ENCODE measurements around the gene MMADHC.

DNA sequence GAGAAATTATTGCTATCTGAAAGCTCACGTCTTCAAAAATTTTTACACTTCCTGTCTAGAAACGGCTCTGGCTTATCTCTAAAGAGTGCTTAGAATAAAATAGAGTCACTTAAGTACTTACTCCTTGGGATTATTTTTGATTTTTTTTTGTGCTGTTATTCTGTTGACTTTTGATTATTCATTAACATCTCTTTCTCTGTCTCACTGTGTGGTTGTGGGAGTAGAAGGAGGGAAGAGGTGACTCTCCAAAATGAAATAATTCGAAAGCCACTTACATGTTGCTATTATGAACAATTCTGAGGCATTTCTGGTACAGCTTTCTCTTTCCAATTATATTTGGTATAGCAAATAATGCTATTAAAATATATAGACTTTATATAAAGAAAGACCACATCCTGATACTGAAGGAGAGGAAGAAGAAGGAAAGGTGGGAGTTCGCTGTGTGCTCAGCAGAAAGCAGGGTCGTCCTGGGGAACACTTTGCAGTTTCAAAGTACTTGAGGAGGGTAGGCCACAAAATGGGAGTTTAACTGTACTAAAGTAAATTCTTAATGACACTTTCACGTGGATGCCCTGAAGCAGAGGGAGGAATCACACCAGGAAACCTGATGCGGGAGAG lies 9.6 kb upstream of the MMADHC start:
- TF ChIP-seq TAF7 (tag; IDR thresholded peaks at IDR 0.05): no peak
- TF ChIP-seq ZNF354B (CRISPR knock-in tag; IDR thresholded peaks at IDR 0.05): no peak
- no peak for TF ChIP-seq RFX5 (IDR thresholded peaks at IDR 0.05; ENCODE audit: low read depth, low read length)
- TF ChIP-seq RFX1 (IDR thresholded peaks at IDR 0.05): no peak
- no peak for TF ChIP-seq RAD51 (IDR thresholded peaks at IDR 0.05; ENCODE audit: borderline replicate concordance, low read depth)
- no peak for TF ChIP-seq POLR2A (conservative IDR thresholded peaks at IDR 0.05)
- no peak for TF ChIP-seq GTF2F1 (IDR thresholded peaks at IDR 0.05; ENCODE audit: low read depth, low read length)
- no peak for TF ChIP-seq CCAR2 (IDR thresholded peaks at IDR 0.05; ENCODE audit: low read depth, low read length)
- no peak for TF ChIP-seq TAF1 (IDR thresholded peaks at IDR 0.05; ENCODE audit: control insufficient read depth, extremely low read depth, insufficient read depth, low read length, severe bottlenecking)
- TF ChIP-seq CAMTA2 (CRISPR knock-in tag; conservative IDR thresholded peaks at IDR 0.05): no peak
- no peak for TF ChIP-seq ZNF23 (CRISPR knock-in tag; IDR thresholded peaks at IDR 0.05)
- TF ChIP-seq, protein P1, sequence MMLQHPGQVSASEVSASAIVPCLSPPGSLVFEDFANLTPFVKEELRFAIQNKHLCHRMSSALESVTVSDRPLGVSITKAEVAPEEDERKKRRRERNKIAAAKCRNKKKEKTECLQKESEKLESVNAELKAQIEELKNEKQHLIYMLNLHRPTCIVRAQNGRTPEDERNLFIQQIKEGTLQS (IDR thresholded peaks at IDR 0.05): no peak
- TF ChIP-seq, protein P1 (CRISPR knock-in tag; conservative IDR thresholded peaks at IDR 0.05): no peak
- no peak for TF ChIP-seq MYC (IDR thresholded peaks at IDR 0.05; ENCODE audit: low read depth, low read length)
- no peak for TF ChIP-seq MYC (CRISPR knock-in tag; IDR thresholded peaks at IDR 0.05; ENCODE audit: borderline replicate concordance, low read depth)

All from K562 (cell line).